Transverse colon (tissue), 3 donors: ENCODE results near the gene DNAJB6.

Experiments
- CTCF ChIP-seq, 5 experiments: fragments of 200-600 bp in 3 of 5; fragments of 450-650 bp in 2 of 5; sonication (generic) in 3 of 5; IDR thresholded peaks; 1 replicate in 2 of 5; 2 replicates in 3 of 5; pipeline ENCODE4 v1.5.1; 2016 to 2017; ENCODE audit warnings: antibody characterized with exemption in 5 of 5, inconsistent platforms in 3 of 5, mild to moderate bottlenecking in 2 of 5, moderate library complexity in 1 of 5
- POLR2A ChIP-seq: fragments of 450-650 bp; IDR thresholded peaks from one replicate; pipeline ENCODE4 v1.6.1; 2016; ENCODE audit warnings: antibody characterized with exemption, mild to moderate bottlenecking, moderate library complexity

DNA sequence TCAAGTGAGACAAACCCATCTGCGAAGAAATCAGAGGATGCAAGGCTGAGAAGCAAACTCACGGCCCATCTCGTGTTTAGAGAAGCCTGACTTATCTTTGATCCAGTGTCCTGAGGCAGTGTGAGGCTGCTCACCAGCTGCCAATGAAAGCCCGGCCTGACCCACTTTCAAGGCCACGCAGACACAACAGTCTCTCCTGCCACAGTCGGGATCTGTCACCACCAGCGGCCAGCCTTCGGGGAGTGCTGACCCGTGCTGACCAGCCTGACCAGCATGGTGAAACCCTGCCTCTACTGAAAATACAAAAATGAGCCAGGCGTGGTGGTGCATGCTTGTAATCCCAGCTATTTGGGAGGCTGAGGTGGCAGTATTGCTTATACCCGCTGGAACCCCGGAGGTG, 7.4 kb upstream of the DNAJB6 start:
- TF ChIP-seq CTCF (IDR thresholded peaks at IDR 0.05): no peak
- no peak for TF ChIP-seq POLR2A
